DND-41 (cell line): Measurements from ENCODE around the gene SPATC1L.

Experiments
- ATAC-seq: fragments of 200-7000 bp; cut with Tn5 transposase; 3 replicates; pipeline ENCODE4 v1.9.1; 2021; ENCODE audit warnings: low read depth; ENCODE audit not compliant: insufficient read depth
- DNase-seq: peaks from one replicate; pipeline ENCODE4 v3.0.0-alpha.2; 2020
- H2AFZ ChIP-seq: 2 replicates; pipeline ENCODE4 v1.6.0; 2012; ENCODE audit warnings: low read depth, low read length
- H3K27ac ChIP-seq: 2 replicates; pipeline ENCODE4 v1.5.1; 2012; ENCODE audit warnings: low read length, inconsistent platforms
- H3K27me3 ChIP-seq: fragments of 200-600 bp; sonication (generic); 2 replicates; pipeline ENCODE4 v1.6.0; 2012; ENCODE audit warnings: low read length, mild to moderate bottlenecking, inconsistent platforms; ENCODE audit not compliant: insufficient read depth, poor library complexity
- H3K36me3 ChIP-seq: 2 replicates; pipeline ENCODE4 v1.5.1; 2012; ENCODE audit warnings: low read length, inconsistent platforms; ENCODE audit not compliant: insufficient read depth
- H3K4me1 ChIP-seq: 2 replicates; pipeline ENCODE4 v1.5.1; 2012; ENCODE audit warnings: mild to moderate bottlenecking, low read length; ENCODE audit not compliant: insufficient read depth
- H3K4me2 ChIP-seq: 2 replicates; pipeline ENCODE4 v1.6.0; 2012; ENCODE audit warnings: mild to moderate bottlenecking, moderate library complexity, low read length, inconsistent platforms; ENCODE audit not compliant: insufficient read depth
- H3K4me3 ChIP-seq, 2 experiments: fragments of 200-600 bp in 1 of 2; shearing (Covaris generic) in 1 of 2; 2 replicates each; pipeline ENCODE4 v1.5.1; 2012 to 2016; ENCODE audit warnings: inconsistent platforms in 2 of 2, low read length in 2 of 2, mild to moderate bottlenecking in 2 of 2, low read depth in 1 of 2, moderate library complexity in 1 of 2
- H3K79me2 ChIP-seq: 2 replicates; pipeline ENCODE4 v1.6.0; 2012; ENCODE audit warnings: low read length, inconsistent platforms; ENCODE audit not compliant: insufficient read depth
- H3K9ac ChIP-seq: 2 replicates; pipeline ENCODE4 v1.6.0; 2012; ENCODE audit warnings: low read depth, mild to moderate bottlenecking, inconsistent platforms, low read length, moderate library complexity
- H3K9me3 ChIP-seq: 2 replicates; pipeline ENCODE4 v1.5.1; 2012; ENCODE audit warnings: low read length, moderate library complexity, mild to moderate bottlenecking, inconsistent platforms; ENCODE audit not compliant: insufficient read depth, severe bottlenecking
- H4K20me1 ChIP-seq: 2 replicates; pipeline ENCODE4 v1.6.0; 2012; ENCODE audit warnings: low read length; ENCODE audit not compliant: insufficient read depth
- EZH2 ChIP-seq: IDR thresholded peaks from 3 replicates; pipeline ENCODE4 v1.6.1; 2012; ENCODE audit warnings: borderline replicate concordance, low read depth, mild to moderate bottlenecking, moderate library complexity, low read length, inconsistent platforms; ENCODE audit not compliant: severe bottlenecking
- TF ChIP-seq, protein P1 (sequence below): IDR thresholded peaks from 2 replicates; pipeline ENCODE4 v1.5.1; 2012; ENCODE audit warnings: borderline replicate concordance, low read length, moderate library complexity, mild to moderate bottlenecking; ENCODE audit not compliant: poor library complexity, severe bottlenecking; ENCODE audit errors: extremely low read depth

The SPATC1L gene

DNA sequence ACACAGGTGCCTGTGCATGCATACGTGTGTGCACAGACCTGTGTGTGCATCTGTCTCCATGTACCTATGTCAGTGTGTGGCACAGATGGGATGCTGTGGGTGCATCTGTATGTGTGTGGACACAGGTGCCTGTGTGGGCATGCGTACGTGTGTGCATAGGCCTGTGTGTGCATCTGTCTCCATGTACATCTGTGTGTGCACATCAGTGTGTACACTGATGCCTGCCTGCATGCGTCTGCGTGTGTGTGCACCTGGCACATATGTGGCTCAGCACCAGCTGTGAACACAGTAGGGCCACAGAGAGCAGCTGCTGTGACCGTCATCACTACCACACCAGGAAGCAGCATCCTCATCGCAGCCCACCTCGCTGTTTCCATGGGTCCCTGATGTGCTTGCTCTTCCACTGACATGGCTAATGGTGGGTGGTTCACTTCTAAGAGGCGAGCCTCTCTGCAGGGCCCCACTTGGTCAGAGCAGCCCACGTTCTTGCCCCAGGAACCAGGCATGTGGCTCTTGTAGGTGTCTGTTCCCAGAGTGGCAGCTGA, 9.6 kb upstream of the SPATC1L start:
- Histone ChIP-seq H4K20me1 (peaks cover 7% of the 10 kb centered on the region; the same call in 1 of the 2 replicates), H3K4me1 (no peaks in the 10 kb centered on the region), H3K27me3 (no peaks in the 10 kb centered on the region), H3K9me3 (no peaks in the 10 kb centered on the region), H3K36me3 (peaks cover 89% of the 10 kb centered on the region), H3K27ac (no peak overlapping the region), H3K4me2 (no peak overlapping the region), H3K4me3 (no peak overlapping the region), H2AFZ (no peak overlapping the region), H3K9ac (no peak overlapping the region), H3K79me2 (no peaks in the 10 kb centered on the region)
- TF ChIP-seq, protein P1, sequence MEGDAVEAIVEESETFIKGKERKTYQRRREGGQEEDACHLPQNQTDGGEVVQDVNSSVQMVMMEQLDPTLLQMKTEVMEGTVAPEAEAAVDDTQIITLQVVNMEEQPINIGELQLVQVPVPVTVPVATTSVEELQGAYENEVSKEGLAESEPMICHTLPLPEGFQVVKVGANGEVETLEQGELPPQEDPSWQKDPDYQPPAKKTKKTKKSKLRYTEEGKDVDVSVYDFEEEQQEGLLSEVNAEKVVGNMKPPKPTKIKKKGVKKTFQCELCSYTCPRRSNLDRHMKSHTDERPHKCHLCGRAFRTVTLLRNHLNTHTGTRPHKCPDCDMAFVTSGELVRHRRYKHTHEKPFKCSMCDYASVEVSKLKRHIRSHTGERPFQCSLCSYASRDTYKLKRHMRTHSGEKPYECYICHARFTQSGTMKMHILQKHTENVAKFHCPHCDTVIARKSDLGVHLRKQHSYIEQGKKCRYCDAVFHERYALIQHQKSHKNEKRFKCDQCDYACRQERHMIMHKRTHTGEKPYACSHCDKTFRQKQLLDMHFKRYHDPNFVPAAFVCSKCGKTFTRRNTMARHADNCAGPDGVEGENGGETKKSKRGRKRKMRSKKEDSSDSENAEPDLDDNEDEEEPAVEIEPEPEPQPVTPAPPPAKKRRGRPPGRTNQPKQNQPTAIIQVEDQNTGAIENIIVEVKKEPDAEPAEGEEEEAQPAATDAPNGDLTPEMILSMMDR, result no peak
- no peak for TF ChIP-seq EZH2
- ATAC-seq (no peak), DNase-seq (no peak)

DNA sequence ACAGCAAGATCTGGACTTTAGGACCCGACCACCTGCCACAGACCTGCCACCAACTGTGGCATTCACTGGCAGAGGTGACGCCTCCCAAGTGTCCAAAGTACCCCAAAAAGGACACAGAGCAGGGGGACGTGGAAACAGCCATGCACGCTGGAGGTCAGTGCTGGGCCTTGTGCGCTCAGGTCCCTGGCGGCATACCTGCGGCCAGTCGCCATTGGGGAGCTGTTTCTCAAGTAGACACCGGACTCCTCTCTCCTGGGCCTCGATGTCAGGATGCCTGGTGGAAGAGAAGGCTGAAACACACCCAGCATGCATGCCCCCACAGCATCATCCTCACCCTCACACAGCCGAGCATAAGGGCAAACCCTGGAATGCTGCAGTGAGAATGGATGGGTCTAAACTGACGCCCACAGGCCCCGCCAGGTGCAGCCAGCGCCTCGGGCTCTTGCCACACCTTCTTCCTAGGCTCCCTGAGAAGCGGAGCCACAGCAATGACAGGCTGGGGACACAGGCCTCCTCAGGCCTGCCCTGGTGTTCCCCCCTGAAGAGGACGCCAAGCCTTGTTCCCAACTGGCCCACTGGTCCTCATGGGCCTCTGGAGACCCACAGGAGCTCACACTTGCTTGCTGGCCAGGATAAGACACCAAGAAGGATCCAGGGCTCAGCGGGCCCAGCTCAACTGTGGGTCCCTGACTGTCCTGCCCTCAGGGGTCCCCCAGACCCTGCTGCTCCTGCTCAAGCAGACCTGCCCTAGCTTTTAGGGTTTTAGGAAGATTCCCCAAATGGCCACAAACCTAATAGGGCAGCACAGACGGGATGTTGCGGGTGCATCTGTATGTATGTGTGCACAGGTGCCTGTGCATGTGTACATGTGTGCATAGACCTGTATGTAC, 7.7 kb upstream of the SPATC1L start:
- H3K9ac ChIP-seq, result no peak overlapping the region
- peaks cover 7% of the 10 kb centered on the region; the same call in 1 of the 2 replicates for H4K20me1 ChIP-seq
- H2AFZ ChIP-seq, result no peak overlapping the region
- H3K4me2 ChIP-seq, result no peak overlapping the region
- DNase-seq, result no peak
- no peaks in the 10 kb centered on the region for H3K4me1 ChIP-seq
- H3K4me3 ChIP-seq, result no peak overlapping the region
- H3K27me3 ChIP-seq, result no peaks in the 10 kb centered on the region
- ATAC-seq, result no peak
- TF ChIP-seq, protein P1, result no peak
- TF ChIP-seq EZH2, result no peak
- no peaks in the 10 kb centered on the region for H3K79me2 ChIP-seq
- H3K9me3 ChIP-seq, result no peaks in the 10 kb centered on the region
- H3K27ac ChIP-seq, result no peak overlapping the region
- H3K36me3 ChIP-seq, result peaks cover 84% of the 10 kb centered on the region

DNA sequence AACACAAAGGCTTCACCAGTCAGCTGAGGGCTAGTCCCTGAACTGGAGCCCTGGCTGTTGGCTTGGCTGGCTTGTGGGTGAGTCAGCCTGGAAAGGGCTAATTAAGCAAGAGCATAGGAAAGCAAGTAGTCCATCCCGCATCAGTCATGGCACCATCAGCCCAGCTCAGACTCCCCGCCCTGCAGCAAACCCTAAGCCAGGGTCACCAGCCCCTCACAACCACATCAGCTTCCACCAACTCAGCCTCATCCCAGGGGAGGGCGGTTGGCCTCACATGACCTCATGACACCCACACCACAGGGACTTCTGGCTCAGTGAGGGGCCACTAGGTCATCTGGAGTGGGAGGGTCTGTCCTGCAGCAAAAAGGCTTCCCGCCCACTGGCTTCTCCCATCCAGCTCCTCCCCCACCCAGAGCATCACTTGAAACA, 7.0 kb upstream of the SPATC1L start:
- no peak overlapping the region for H2AFZ ChIP-seq
- no peak overlapping the region for H3K4me3 ChIP-seq
- H3K27ac ChIP-seq, result no peak overlapping the region
- H3K4me2 ChIP-seq, result no peak overlapping the region
- H3K9me3 ChIP-seq, result no peaks in the 10 kb centered on the region
- H4K20me1 ChIP-seq, result peaks cover 7% of the 10 kb centered on the region; the same call in 1 of the 2 replicates
- H3K36me3 ChIP-seq, result peaks cover 78% of the 10 kb centered on the region
- H3K79me2 ChIP-seq, result no peaks in the 10 kb centered on the region
- H3K4me1 ChIP-seq, result no peaks in the 10 kb centered on the region
- no peak for TF ChIP-seq EZH2
- TF ChIP-seq, protein P1, result no peak
- H3K9ac ChIP-seq, result no peak overlapping the region
- H3K27me3 ChIP-seq, result no peaks in the 10 kb centered on the region
- DNase-seq, result no peak
- no peak for ATAC-seq
